HG03045 (cell line): ENCODE results near the gene GAS2L1.

ENCODE experiments used
- ATAC-seq: cut with Tn5 transposase; IDR thresholded peaks from one replicate; pipeline ENCODE4 v1.9.1; 2021; ENCODE audit warnings: mild to moderate bottlenecking, moderate library complexity; ENCODE audit not compliant: unreplicated experiment

GAS2L1 gene

DNA sequence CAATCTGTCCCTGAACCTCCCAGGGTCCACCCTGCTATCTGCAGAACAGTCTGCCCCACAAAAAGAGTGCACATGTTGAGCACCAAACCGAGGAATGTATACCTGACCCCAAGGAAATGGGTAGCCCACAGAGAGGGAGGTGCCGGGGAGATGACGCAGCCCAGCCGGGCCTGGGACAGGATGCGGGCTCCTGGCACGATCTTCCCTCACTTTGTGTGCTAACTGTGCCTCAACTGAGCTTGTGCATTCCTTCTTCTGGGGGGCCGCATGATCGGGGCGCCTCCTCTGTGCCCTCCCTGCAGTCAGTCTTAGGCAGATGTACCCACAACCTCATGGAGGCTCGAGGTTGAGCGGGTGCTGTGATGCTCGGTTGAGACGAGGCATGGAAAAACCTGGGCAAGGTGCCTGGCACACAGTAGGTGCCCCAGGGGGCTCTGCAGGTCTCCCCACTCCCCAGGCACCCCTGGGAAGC, 2.4 kb downstream of the GAS2L1 start:
- ATAC-seq = no peak

DNA sequence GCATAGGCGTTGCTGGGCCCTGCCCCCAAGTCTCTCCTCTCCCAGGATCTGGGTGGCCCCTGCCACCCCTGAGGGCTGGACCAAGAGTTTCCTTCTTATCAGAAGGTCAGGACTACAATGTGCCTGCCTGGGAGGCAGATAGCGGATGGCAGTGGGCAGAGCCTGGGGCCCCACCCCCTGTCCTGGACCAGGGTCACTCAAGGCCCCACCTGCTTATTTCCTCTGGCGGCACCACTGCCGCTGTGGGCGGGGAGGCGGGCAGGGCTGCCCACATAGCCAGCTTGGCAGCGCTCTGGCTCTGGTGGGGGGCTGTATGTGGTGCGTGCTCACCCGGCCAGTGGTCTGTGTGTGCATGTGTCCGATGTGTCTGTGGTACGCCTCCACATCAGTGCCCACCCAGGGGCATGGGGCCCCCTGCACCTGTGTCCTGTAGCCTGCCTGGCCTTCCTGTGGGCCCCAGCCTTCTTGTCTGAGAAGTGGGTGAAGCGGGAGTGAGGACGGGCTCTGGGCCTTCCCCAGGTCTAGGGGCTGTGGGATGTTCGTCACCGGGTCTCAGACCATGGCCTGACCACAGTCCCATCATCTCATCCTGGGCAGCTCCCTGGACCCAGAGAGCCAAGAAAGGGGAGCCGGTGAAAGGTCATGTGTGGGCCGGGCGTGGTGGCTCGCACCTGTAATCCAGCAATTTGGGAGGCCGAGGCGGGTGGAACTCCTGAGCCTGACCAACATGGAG, 3.0 kb downstream of the GAS2L1 start:
- ATAC-seq = no peak

DNA sequence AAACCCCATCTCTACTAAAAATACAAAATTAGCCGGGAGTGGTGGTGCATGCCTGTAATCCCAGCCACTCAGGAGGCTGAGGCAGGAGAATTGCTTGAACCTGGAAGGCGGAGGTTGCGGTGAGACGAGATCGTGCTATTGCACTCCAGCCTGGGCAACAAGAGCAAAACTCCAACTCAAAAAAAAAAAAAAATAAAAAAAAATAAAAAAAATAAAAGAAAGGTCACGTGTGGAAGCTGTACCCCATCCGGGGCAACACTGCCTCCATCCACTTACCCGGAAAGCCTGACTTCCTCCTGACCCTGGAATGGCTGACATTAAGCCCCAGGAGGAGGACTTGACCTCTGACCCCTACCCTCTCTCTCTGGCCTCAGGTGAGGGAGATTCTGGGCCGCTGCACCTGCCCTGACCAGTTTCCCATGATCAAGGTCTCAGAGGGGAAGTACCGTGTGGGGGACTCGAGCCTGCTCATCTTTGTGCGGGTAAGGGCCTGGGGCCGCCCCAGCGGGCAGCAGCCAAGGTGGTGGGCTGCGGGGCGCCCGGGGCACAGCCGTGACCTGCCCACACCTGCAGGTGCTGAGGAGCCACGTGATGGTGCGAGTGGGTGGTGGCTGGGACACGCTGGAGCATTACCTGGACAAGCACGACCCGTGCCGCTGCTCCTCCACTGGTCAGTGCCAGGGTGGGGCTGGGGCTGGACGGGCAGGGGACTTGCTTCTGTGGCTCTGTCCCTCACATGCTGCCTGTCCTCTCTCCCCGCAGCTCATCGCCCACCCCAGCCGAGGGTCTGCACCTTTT, 3.8 kb downstream of the GAS2L1 start:
- ATAC-seq = no peak

DNA sequence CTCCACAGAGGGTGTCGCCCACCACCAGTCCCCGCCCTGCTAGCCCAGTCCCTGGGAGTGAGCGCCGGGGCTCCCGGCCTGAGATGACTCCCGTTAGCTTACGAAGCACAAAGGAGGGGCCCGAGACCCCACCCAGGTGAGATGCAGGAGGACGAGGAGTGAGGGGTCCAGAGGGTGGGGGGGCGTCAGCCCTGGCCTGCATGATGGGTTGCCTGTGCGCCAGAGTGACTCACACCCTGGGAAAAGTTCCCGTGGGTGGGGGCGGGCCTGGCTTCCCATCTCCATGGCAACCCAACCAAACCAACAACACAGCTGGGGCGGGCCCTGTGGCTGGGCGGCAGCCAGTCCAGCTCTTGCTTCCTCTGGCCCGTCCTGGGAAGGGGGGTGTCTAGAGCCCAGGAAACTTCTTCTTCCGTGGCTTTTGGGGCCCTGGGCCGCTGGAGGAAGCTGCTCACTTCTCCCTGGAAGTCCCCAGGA, 4.5 kb downstream of the GAS2L1 start:
- ATAC-seq = no peak

DNA sequence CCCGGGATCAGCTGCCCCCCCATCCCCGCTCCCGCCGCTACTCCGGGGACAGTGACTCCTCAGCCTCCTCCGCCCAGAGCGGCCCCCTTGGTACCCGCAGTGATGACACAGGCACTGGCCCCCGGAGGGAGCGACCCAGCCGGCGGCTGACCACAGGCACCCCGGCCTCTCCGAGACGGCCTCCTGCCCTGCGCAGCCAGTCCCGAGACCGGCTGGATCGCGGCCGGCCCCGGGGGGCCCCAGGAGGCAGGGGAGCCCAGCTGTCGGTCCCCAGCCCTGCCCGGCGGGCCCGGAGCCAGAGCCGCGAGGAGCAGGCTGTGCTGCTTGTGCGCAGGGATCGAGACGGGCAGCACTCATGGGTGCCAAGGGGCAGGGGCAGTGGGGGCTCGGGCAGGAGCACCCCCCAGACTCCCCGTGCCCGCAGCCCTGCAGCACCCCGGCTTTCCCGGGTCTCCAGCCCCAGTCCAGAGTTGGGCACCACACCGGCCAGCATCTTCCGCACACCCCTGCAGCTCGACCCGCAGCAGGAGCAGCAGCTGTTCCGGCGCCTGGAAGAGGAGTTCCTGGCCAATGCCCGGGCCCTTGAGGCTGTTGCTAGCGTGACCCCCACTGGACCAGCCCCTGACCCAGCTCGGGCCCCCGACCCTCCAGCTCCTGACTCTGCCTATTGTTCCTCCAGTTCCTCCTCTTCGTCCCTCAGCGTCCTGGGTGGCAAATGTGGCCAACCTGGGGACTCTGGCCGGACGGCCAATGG, 5.2 kb downstream of the GAS2L1 start:
- no peak for ATAC-seq

DNA sequence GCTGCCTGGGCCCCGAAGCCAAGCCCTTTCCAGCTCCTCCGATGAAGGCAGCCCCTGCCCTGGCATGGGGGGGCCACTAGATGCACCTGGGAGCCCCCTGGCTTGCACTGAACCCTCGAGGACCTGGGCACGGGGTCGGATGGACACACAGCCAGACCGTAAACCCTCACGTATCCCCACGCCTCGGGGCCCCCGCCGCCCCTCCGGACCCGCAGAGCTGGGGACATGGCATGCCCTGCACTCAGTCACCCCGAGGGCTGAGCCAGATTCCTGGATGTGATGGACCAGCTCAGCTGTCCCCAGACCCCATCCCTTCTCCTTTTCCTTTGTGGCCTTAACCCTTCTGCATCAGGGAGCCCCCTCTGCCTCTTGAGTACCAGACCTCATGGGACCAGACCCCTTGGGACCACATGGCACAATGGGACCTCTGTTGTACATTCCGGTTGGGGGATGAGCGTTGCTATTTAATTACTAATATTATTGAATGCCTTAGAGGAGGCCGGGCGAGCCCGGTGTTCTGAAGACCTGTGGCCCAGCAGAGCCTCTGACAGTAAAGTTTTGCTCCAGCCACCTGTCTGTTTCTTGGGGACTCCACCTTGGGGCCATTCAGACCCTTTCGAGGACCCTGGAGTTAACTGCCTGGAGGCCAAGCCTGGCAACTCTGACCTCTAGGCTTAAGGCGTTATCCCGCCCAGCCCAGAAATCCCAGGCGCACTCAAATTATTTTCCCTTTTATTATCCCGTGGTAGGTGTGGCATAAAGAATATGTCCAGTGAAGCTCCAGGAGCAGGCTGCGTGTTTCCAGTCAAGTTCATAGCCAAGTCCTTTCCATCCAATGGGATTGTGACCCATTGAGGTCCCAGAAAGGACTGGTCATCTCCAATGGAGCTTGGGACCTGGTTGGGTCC, 6.0 kb downstream of the GAS2L1 start:
- ATAC-seq = no peak

DNA sequence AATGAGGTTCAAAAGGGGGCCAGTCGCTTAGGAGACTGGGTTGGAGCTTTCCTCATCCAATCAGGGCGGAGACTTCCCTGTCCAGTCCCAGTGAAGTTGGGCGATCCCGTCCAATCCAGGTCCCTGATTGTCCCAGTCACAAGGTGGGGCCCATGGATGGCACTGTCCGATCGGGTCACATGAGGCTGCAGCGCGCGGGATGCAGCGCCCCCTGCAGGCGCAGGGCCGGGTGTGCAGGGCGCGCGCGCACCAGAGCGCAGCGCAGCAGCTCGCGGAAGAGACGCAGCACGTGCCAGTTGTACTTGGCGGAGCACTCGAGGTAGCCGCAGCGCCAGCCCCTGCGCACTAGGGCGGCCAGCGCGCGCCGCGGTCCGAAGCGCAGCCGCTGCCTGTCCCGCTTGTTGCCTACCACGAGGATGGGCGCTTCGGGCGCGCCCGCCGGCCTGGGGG, 6.7 kb downstream of the GAS2L1 start:
- ATAC-seq = no peak

DNA sequence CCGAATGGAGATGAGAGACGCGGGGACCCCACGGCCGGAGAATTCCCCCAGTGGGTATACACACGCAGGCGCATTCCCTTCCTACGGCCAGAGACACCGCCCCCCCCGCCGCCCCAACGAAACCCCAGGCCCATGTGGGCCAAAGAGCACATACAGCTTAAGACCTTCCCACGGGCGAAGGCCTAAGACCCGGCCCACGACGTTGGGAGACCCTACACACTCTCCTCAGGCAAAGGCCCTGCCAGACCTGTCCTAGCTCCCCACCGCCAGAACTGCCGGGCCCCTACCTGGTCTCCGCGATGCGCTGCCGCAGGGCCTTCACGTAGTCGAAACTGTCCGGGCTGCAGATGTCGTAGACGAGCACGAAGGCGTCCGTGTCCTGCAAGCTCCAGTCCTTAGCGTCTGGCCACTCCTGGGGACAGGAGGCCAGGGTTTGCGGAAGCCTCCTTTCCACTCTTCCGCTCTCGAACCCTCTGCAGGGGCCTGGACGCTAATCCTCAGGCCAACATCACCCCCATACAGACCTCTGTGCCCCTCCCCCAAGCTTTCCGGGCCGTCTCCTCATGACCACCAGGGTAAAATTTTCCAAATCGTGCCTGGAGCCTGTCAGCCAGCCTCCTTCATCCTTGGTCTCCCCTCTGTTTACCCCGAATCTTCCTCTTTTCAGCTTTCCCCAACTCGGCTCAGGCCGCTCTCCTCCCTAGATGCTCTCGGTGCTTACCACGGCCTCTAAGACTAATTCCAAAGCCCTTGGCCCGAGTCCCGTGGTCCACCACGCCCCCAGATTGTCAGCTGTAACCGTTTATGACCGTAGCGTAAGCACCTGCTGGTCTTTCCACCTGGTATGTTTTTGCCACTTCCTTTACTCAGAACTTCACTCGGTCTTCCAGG, 7.4 kb downstream of the GAS2L1 start:
- ATAC-seq = no peak

DNA sequence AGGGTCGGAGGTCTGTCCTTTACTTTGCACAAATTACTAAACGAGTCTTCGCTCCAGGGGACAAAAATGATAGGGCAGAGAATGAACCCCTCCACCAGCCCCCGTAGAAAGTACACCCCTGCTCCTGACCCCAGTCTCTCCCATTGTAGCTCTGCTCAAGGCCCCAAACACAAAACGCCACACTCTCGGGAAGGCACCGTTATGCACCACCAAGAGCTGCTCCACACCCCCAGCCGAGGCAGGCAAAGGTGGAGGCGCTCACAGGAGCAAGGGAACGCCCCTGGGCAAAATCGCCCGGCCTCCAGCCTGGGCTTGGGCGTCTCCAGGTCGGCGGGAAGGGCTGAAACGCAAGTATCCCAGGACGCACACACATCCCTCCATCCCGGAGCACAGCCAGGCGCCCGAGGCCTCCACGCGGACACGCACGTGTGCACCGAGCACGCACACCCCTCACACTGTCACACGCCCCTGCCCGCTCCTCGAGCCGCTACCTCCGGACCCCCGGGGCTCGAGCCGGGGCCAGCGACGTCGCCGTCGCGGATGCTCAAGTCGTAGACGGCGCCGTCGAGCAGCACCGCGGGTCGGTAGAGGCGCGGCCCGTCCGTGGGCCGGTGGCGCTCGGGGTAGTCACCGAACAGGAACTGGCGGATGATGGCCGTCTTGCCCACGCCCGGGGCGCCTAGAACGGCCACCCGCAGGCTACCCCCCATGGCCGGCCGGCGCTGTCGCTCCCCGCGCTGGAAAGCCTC, 8.3 kb downstream of the GAS2L1 start:
- no peak for ATAC-seq

DNA sequence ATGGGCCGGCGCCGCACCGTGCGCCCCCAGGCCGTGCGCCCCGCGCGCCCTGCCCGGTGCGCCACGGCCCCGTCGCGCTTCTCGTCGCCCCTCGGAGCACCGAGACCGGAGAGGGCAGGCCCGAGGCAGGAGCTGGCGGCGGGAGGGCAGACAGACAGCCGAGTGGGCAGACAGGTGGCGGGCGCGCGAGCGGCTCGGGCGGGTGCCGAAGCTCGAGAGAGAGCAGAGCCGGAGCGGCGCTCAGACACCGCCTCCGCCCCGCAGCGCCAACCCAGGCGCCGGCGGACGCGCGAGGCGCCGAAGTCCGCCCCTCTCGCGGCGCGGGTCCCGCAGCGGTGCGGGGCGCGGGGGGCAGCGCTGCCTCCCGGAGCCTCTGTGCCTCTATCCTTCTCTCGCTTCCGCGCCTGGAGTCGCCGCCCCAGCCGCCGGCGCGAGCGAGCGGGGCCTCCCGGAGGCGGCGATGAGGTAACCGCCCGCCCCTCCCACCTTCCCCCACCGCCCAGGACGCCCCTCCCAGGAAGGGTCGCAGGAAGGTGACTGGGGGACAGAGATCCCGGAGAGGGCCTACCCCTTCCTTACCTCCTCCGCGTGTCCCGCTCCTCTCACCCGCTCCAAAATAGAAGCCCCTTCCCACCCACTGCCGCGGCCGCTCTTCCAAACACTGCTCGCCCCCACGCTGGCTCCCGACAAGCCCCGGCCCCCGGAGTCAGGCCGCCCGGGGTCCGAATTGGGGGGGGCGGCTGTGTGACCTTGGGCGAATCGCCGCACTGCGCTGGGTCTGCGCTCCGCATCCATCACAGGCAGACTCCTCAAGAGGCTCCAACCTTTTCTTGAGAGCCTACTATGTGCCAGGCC, 9.1 kb downstream of the GAS2L1 start, which contains the start of gene RASL10A:
TSS of gene RASL10A (minus strand) at position 412 of the 855 bp plus-strand sequence. CDS start 451 bp downstream, outside the sequence.
- ATAC-seq = no peak

DNA sequence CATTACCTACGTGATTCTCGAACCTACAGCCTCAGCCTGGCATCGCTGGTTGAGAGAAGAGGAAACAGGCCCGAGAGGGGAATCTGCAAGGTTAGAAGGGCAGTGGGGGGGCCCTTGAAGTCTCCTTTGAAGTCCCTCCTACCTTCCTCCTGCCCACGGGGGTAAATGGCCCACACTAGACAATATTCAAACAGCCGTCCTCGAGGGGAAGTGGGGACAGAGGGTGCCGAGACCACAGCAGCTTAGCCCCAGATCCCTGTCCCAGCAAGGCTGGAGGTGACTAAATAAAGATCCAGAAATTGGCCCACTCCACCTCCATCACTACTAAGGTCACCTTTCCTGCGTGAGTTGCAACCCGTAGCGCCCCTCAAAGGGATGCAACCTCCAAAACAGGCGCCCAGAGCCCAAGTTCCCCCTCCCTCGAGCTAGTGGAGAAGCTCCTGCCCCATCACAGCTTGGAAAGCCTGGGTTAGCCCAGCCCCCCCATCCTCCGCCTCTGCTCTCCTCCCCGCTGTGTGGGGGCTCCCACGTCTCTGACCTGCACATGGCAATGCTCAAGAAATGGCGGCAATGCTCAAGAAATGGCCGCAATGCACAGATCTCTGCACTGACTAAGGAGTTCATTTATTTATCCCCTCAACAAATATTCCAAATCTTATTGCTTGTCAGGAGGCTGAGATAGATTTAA, 9.8 kb downstream of the GAS2L1 start:
- ATAC-seq = no peak

DNA sequence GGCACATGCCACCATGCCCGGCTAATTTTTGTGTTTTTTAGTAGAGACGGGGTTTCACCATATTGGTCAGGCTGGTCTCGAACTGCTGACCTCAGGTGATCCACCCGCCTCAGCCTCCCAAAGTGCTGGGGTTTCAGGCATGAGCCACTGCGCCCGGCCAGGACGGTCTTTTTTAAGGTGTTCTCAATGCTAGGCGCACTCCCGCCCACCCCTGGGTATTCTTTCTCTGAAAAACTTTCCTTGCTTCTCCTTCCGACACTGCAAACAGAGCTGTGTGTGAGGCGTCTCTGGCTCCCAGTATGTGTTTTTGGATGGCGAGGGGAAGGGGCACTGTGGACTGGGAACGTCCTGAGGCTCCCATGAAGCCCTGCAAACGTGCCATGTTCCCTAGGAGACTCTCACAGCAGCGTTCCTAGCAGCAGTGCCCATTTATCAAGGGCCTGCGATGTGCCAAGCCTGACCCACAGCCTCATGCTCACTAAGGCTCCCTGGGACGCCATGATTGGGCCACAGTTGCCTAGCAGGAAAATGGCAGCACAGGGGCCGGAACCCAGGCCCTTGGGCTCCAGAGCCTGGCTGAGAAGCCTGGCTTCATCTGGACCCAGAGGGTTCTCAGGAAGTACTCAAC, 11.5 kb downstream of the GAS2L1 start:
- ATAC-seq = no peak

DNA sequence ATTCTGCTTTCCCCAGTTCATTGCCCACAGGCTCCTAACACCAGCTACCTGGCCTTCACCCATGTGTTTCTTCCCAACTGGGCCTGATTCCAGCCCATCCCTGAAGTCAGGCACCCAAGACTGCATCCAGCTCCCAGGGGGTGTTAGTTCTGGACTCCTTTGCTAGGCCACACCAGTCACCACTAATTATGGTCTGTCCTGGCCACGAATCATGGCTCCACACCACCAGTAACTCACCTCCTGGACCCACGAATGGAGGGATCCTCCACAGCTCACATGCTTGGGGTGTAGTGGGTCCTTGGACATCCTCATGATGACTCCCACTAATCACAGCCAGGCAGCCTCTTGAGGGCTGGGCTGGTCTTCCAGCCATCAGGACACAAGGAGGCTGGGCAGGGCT, 12.6 kb downstream of the GAS2L1 start:
- ATAC-seq = no peak

DNA sequence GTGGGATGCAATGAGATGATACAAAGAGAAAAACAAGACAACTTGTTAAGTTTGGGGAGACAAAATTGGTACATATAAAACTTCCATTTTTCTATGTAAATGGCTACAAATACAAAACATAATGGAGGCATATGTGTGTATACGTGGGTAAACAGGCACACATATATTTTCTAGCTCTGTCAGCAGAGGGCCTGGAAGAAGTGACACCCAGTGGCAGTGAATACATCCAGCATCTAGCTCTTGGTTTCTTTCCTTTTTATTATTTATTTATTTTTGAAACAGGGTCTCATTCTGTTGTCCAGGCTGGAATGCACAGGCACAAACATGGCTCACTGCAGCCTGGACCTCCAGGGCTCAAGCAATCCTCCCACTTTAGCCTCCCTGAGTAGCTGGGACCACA, 14.1 kb downstream of the GAS2L1 start:
- no peak for ATAC-seq

DNA sequence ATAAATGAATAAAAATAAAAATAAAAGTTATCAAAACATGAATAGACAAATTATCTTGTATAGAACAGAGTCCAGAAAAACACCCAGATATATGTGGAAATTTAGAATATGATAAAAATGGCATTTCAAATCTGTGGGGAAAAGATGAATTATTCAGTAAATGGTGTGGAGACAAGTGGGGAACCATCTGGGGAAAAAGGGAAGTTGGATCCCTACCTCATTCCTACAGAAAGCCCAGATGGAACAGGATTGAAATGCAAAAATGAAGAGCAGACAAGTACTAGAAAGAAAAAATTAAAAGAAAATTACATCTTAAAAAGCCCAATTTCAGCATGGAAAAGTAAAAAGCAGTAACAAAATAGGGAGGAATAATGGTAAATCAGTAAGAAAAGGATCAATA, 17.2 kb downstream of the GAS2L1 start:
- no peak for ATAC-seq

DNA sequence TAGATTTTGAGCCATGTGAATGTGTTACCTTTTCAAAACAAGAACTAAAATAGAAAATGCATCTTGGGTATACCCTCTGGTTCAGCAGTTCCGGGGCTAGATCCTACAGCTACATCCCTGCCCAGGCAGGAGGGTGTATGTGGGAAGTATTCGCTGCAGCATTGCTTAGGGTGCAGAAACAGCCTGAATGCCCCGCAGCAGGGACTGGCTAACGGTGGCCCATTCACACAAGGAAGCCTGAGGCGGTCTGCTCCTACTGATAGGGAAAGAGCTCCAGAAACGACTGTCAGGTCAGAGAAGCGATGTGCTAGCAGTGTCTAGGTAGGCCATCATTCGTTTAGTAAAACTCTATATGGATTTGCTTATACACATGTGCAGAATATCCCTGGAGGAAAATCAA, 18.9 kb downstream of the GAS2L1 start:
- ATAC-seq = no peak
